HG03432 (cell line): Measurements from ENCODE around the gene LIN9.
"Not testable (repeated sequence)": the region's sequence is repeated elsewhere in the genome, so short reads cannot be mapped to it uniquely, and the experiment has no call there.

Source experiments
- ATAC-seq: cut with Tn5 transposase; IDR thresholded peaks from one replicate; pipeline ENCODE4 v1.9.1; 2021; ENCODE audit warnings: mild to moderate bottlenecking, moderate library complexity; ENCODE audit not compliant: unreplicated experiment

The LIN9 gene

GRCh38 chr1:226308723-226309397 lies at the start of gene LIN9:
Gene LIN9, minus strand, starts transcription at chr1:226309164. Its CDS starts 25 bp downstream, at chr1:226309139.
- ATAC-seq: peak; percentile 84

GRCh38 chr1:226357416-226357815 lies 48.5 kb upstream of the LIN9 start:
- ATAC-seq: no peak

GRCh38 chr1:226355669-226356551 lies 46.9 kb upstream of the LIN9 start:
- peak; percentile 48 for ATAC-seq

- ATAC-seq: no peak
These were observed 46.1 kb upstream of the LIN9 start for GRCh38 chr1:226355016-226355415.

- no peak for ATAC-seq
These were observed 44.9 kb upstream of the LIN9 start for GRCh38 chr1:226353698-226354525.

GRCh38 chr1:226351709-226352108 lies 42.7 kb upstream of the LIN9 start:
- ATAC-seq: no peak

- ATAC-seq: no peak
These were observed 41.5 kb upstream of the LIN9 start for GRCh38 chr1:226350519-226350865.

- ATAC-seq: peak; percentile 69
These were observed 41.0 kb upstream of the LIN9 start for GRCh38 chr1:226349801-226350518.

- no peak for ATAC-seq
These were observed 40.1 kb upstream of the LIN9 start for GRCh38 chr1:226349081-226349480.

- ATAC-seq: no peak
These were observed 35.7 kb upstream of the LIN9 start for GRCh38 chr1:226344441-226345259.

GRCh38 chr1:226342656-226343055 lies 33.7 kb upstream of the LIN9 start:
- no peak for ATAC-seq

- not testable (repeated sequence) for ATAC-seq
These were observed 31.1 kb upstream of the LIN9 start for GRCh38 chr1:226340111-226340510.

- ATAC-seq: no peak
These were observed 28.4 kb upstream of the LIN9 start for GRCh38 chr1:226337276-226337875.

- ATAC-seq: no peak
These were observed 26.7 kb upstream of the LIN9 start for GRCh38 chr1:226335661-226336060.

- no peak for ATAC-seq
These were observed 24.0 kb upstream of the LIN9 start for GRCh38 chr1:226332947-226333346.

- ATAC-seq: no peak
These were observed 20.3 kb upstream of the LIN9 start for GRCh38 chr1:226329237-226329636.

- no peak for ATAC-seq
These were observed 18.8 kb upstream of the LIN9 start for GRCh38 chr1:226327761-226328162.

GRCh38 chr1:226325178-226325577 lies 16.2 kb upstream of the LIN9 start:
- ATAC-seq: no peak

GRCh38 chr1:226324479-226324878 lies 15.5 kb upstream of the LIN9 start:
- no peak for ATAC-seq
